Fibroblast of lung (primary cell): Measurements from ENCODE around the gene NOL4L.

Experiments used
- EZH2 ChIP-seq: IDR thresholded peaks from 2 replicates; pipeline ENCODE4 v1.5.1; 2012; ENCODE audit warnings: low read length, control low read depth, mild to moderate bottlenecking; ENCODE audit errors: missing control alignments
- TF ChIP-seq, protein P1 (sequence below), 2 donors: IDR thresholded peaks in 1 of 2; conservative IDR thresholded peaks in 1 of 2; 1 replicate in 1 of 2; 2 replicates in 1 of 2; pipeline ENCODE4 v1.5.1; 2011 to 2012; ENCODE audit warnings: low read length in 2 of 2, control low read depth in 1 of 2, inconsistent platforms in 1 of 2, low read depth in 1 of 2, mild to moderate bottlenecking in 1 of 2

GRCh38 chr20:32446301-32447100 lies 138.6 kb downstream of the NOL4L start:
- TF ChIP-seq, protein P1, sequence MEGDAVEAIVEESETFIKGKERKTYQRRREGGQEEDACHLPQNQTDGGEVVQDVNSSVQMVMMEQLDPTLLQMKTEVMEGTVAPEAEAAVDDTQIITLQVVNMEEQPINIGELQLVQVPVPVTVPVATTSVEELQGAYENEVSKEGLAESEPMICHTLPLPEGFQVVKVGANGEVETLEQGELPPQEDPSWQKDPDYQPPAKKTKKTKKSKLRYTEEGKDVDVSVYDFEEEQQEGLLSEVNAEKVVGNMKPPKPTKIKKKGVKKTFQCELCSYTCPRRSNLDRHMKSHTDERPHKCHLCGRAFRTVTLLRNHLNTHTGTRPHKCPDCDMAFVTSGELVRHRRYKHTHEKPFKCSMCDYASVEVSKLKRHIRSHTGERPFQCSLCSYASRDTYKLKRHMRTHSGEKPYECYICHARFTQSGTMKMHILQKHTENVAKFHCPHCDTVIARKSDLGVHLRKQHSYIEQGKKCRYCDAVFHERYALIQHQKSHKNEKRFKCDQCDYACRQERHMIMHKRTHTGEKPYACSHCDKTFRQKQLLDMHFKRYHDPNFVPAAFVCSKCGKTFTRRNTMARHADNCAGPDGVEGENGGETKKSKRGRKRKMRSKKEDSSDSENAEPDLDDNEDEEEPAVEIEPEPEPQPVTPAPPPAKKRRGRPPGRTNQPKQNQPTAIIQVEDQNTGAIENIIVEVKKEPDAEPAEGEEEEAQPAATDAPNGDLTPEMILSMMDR (conservative IDR thresholded peaks at IDR 0.05 in 1 of 2, IDR thresholded peaks at IDR 0.05 in 1 of 2; ENCODE audit: low read depth in 1 of 2, low read length in 2 of 2) = no peak
- no peak for TF ChIP-seq EZH2
